ENCODE measurements around the gene MMAB.

DNA sequence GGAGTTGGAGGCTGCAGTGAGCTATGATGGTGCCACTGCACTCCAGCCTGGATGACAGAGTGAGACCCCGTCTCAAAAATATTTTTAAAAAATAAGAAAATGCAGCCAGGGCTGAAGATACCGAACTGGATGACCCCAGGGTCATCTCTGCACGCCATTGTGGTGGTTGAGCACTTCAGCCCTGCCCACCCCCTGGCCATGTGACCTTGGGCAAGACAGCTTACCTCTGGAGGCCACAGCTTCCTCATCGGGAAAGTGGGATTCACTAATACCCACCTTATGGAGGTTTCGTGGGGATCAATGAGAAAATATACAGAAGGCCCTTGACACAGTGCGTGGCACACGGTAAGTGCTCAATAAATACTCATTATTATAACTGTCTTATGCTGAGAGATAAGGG lies 25.8 kb upstream of the MMAB start:
- no peak for TF ChIP-seq CTCF (IDR thresholded peaks at IDR 0.05)
- no peak for TF ChIP-seq POLR2A (IDR thresholded peaks at IDR 0.05)
